CD4-positive, alpha-beta T cell (primary cell): ENCODE results near the gene DDX3X. TPM values are rescaled to one million over a fixed set of nuclear protein-coding genes. Genes with fewer than 3 reads are reported as not detected.

ENCODE experiments used
- ATAC-seq: fragments of 200-7000 bp; cut with Tn5 transposase; one replicate; pipeline ENCODE4 v1.10.0; 2022; ENCODE audit warnings: mild to moderate bottlenecking; ENCODE audit not compliant: poor library complexity
- CTCF ChIA-PET: fragments of 350-600 bp; sonication (Branson Sonifier 250); formaldehyde crosslinking; loops from one replicate; lab custom pipeline; 2021; ENCODE audit warnings: antibody characterized with exemption, inconsistent platforms; lab: Charles Lee
- POLR2A ChIA-PET: fragments of 350-600 bp; sonication (Branson Sonifier 250); formaldehyde crosslinking; loops from one replicate; lab custom pipeline; 2021; ENCODE audit warnings: antibody characterized with exemption, inconsistent platforms; lab: Charles Lee
- DNase-seq, 14 experiments: peaks; one replicate each; pipeline ENCODE4 v3.0.0-alpha.2; 2013 to 2020; ENCODE audit warnings: mixed read lengths in 2 of 14
- H3K27ac ChIP-seq, 2 donors: one replicate each; pipeline versions ENCODE4 v1.5.1 to v1.7.0; 2013; ENCODE audit warnings: low read length in 2 of 2, low read depth in 1 of 2, mild to moderate bottlenecking in 1 of 2
- H3K27me3 ChIP-seq, 2 experiments: 1 replicate in 1 of 2; 2 replicates in 1 of 2; pipeline versions ENCODE4 v1.6.1 to v1.7.0; 2013; ENCODE audit warnings: low read length in 2 of 2, control low read depth in 1 of 2, mild to moderate bottlenecking in 1 of 2, moderate library complexity in 1 of 2; ENCODE audit not compliant: insufficient read depth in 2 of 2, control insufficient read depth in 1 of 2
- H3K36me3 ChIP-seq: one replicate; pipeline ENCODE4 v1.6.1; 2013; ENCODE audit warnings: low read length, control low read depth; ENCODE audit not compliant: insufficient read depth
- H3K4me1 ChIP-seq: one replicate; pipeline ENCODE4 v1.6.1; 2013; ENCODE audit warnings: low read length, control low read depth; ENCODE audit not compliant: insufficient read depth
- H3K4me3 ChIP-seq: one replicate; pipeline ENCODE4 v1.5.1; 2013; ENCODE audit warnings: mild to moderate bottlenecking, low read length, moderate library complexity
- H3K9me3 ChIP-seq, 2 experiments: 1 replicate in 1 of 2; 2 replicates in 1 of 2; pipeline versions ENCODE4 v1.6.1 to v1.7.0; 2013; ENCODE audit warnings: low read length in 2 of 2, mild to moderate bottlenecking in 2 of 2, control low read depth in 1 of 2, moderate library complexity in 1 of 2; ENCODE audit not compliant: control insufficient read depth in 1 of 2, insufficient read depth in 1 of 2
- H3K27ac Mint-ChIP-seq: one replicate; pipeline ENCODE4 v1.8.0; 2020; ENCODE audit warnings: mixed read lengths
- H3K27me3 Mint-ChIP-seq: one replicate; pipeline ENCODE4 v1.8.0; 2021; ENCODE audit warnings: mixed read lengths
- H3K36me3 Mint-ChIP-seq: one replicate; pipeline ENCODE4 v1.8.0; 2021; ENCODE audit warnings: low read depth, mixed read lengths
- H3K4me1 Mint-ChIP-seq: one replicate; pipeline ENCODE4 v1.8.0; 2021; ENCODE audit warnings: low read depth, mixed read lengths
- H3K4me3 Mint-ChIP-seq: one replicate; pipeline ENCODE4 v1.8.0; 2020; ENCODE audit warnings: mild to moderate bottlenecking, mixed read lengths
- H3K9me3 Mint-ChIP-seq: one replicate; pipeline ENCODE4 v1.8.0; 2020; ENCODE audit warnings: mixed read lengths
- intact Hi-C, 2 experiments: fragments of 100-400 bp; cut with DNase I in 1 of 2; cut with micrococcal nuclease in 1 of 2; formaldehyde crosslinking; loops; one replicate each; pipeline versions ENCODE4 v1.15.1 to v1.9.0; 2023 to 2025; cut with DNase I, micrococcal nuclease
- total RNA-seq, 174 experiments: library from RNA in 2 of 174; stranded (reverse) in 2 of 174; gene quantifications; one replicate each; pipeline ENCODE4 v1.2.3 and lab custom pipeline; 2021 to 2026
- TF ChIP-seq, protein P1 (sequence below): fragments of 200-600 bp; IDR thresholded peaks from one replicate; pipeline ENCODE4 v1.8.0; 2022; ENCODE audit warnings: antibody characterized with exemption, mild to moderate bottlenecking

Gene DDX3X
- total RNA-seq, 2 experiments from 2014 or later, result 610 to 653 TPM

DNA sequence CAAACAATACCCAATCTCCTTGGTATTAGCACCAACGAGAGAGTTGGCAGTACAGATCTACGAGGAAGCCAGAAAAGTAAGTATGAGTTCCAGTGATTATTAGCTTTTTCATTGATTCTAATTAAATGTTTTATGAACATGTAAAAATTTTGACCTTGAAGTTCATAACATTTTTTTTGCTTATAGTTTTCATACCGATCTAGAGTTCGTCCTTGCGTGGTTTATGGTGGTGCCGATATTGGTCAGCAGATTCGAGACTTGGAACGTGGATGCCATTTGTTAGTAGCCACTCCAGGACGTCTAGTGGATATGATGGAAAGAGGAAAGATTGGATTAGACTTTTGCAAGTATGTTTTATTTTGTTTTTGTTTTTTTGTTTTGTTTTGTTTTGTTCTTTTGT lies 10.1 kb downstream of the DDX3X start:
- TF ChIP-seq, protein P1, sequence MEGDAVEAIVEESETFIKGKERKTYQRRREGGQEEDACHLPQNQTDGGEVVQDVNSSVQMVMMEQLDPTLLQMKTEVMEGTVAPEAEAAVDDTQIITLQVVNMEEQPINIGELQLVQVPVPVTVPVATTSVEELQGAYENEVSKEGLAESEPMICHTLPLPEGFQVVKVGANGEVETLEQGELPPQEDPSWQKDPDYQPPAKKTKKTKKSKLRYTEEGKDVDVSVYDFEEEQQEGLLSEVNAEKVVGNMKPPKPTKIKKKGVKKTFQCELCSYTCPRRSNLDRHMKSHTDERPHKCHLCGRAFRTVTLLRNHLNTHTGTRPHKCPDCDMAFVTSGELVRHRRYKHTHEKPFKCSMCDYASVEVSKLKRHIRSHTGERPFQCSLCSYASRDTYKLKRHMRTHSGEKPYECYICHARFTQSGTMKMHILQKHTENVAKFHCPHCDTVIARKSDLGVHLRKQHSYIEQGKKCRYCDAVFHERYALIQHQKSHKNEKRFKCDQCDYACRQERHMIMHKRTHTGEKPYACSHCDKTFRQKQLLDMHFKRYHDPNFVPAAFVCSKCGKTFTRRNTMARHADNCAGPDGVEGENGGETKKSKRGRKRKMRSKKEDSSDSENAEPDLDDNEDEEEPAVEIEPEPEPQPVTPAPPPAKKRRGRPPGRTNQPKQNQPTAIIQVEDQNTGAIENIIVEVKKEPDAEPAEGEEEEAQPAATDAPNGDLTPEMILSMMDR, result no peak
- Mint-ChIP-seq H3K27me3 (no peaks in the 10 kb centered on the region), H3K36me3 (peaks cover 96% of the 10 kb centered on the region), H3K4me3 (no peak overlapping the region), H3K9me3 (no peaks in the 10 kb centered on the region), H3K4me1 (peaks cover 46% of the 10 kb centered on the region), H3K27ac (no peak overlapping the region)
- Histone ChIP-seq H3K4me1 (peaks cover 14% of the 10 kb centered on the region), H3K36me3 (peaks cover 91% of the 10 kb centered on the region), H3K27ac (no peak overlapping the region), H3K9me3 (no peaks in the 10 kb centered on the region), H3K27me3 (no peaks in the 10 kb centered on the region), H3K4me3 (no peak overlapping the region)
- intact Hi-C loops, result no loop called here
- ATAC-seq (no peak), DNase-seq (no peak)
- ChIA-PET CTCF (interaction anchor here (0.9 kb wide), 1 partner anchor 126 kb away, joined by 3 read pairs; no protein-coding TSS in a partner anchor), POLR2A (interaction anchor here (1.9 kb wide), 1 partner anchor 9 kb away, joined by 6 read pairs; no protein-coding TSS in a partner anchor)

DNA sequence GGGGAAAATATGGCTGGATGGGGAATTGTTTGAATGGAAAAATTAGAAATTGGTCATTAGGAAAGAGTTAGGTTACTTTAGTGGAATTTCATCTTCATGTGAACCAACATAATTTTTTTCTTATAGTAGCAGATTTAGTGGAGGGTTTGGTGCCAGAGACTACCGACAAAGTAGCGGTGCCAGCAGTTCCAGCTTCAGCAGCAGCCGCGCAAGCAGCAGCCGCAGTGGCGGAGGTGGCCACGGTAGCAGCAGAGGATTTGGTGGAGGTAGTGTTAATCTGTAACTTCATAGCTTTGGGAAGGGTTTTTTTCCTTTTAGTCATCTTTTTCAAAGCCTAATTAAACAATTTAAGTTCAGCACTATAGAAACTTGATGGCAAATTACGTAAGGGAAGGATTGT lies 13.2 kb downstream of the DDX3X start:
- ChIA-PET POLR2A (interaction anchor here (0.9 kb wide), 1 partner anchor 10 kb away, joined by 3 read pairs; no protein-coding TSS in a partner anchor), CTCF (no interaction called here)
- intact Hi-C loops, result no loop called here
- Mint-ChIP-seq H3K4me3 (no peak overlapping the region), H3K27me3 (no peaks in the 10 kb centered on the region), H3K4me1 (peaks cover 40% of the 10 kb centered on the region), H3K36me3 (peaks cover 94% of the 10 kb centered on the region), H3K9me3 (no peaks in the 10 kb centered on the region), H3K27ac (peak overlapping the region; percentile 21)
- H3K36me3 ChIP-seq, result peaks cover 64% of the 10 kb centered on the region
- H3K27ac ChIP-seq, result no peak overlapping the region
- H3K27me3 ChIP-seq, result no peaks in the 10 kb centered on the region
- H3K9me3 ChIP-seq, result no peaks in the 10 kb centered on the region
- no peak for DNase-seq
- peaks cover 1% of the 10 kb centered on the region for H3K4me1 ChIP-seq
- H3K4me3 ChIP-seq, result no peak overlapping the region
- TF ChIP-seq, protein P1, result no peak
- ATAC-seq, result no peak

DNA sequence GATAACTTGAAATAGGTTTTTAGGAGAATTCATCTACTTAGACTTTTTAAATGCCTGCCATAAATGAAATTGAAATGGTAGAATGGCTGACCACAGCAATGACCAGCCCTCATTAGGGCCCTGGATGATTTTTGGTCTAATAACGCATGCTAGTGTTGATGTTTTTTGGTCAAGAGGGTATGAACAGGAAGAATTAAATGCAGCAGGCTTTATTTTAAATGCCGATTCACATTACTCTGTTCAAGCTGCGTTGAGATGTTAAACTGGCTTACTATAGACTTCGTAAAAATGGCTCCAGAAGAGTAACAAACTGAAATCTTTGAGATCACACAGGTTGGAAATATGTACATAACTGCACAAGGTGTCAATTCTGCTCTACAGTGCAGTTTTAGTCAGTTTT lies 14.6 kb downstream of the DDX3X start:
- ATAC-seq (no peak), DNase-seq (no peak)
- Mint-ChIP-seq H3K4me1 (peaks cover 44% of the 10 kb centered on the region), H3K9me3 (no peaks in the 10 kb centered on the region), H3K36me3 (peaks cover 82% of the 10 kb centered on the region), H3K27ac (peak overlapping the region; percentile 53), H3K4me3 (peak overlapping the region; percentile 7), H3K27me3 (no peaks in the 10 kb centered on the region)
- Histone ChIP-seq H3K4me3 (no peak overlapping the region), H3K27me3 (no peaks in the 10 kb centered on the region), H3K36me3 (peaks cover 50% of the 10 kb centered on the region), H3K27ac (no peak overlapping the region), H3K4me1 (peaks cover 10% of the 10 kb centered on the region), H3K9me3 (no peaks in the 10 kb centered on the region)
- TF ChIP-seq, protein P1, result no peak
- ChIA-PET CTCF (no interaction called here), POLR2A (interaction anchor here (0.8 to 0.9 kb wide), 2 partner anchors 15 kb away, joined by 3 read pairs; partner anchors contain the start of gene DDX3X)
- intact Hi-C loops, result no loop called here
